Ovary (tissue), 10 donors: Measurements from ENCODE around the gene ATP23. TPM values are rescaled to one million over a fixed set of nuclear protein-coding genes. Genes with fewer than 3 reads are reported as not detected.

Source experiments
- DNase-seq, 5 donors: peaks; one replicate each; pipeline ENCODE4 v3.0.0-alpha.2; 2019 to 2020
- H3K27ac ChIP-seq, 2 donors: fragments of 200-600 bp; one replicate each; pipeline versions ENCODE4 v1.5.1 to v1.8.0; 2019 to 2022
- H3K27me3 ChIP-seq: fragments of 200-600 bp; one replicate; pipeline ENCODE4 v1.8.0; 2022
- H3K36me3 ChIP-seq: fragments of 200-600 bp; sonication (generic); one replicate; pipeline ENCODE4 v1.5.1; 2019
- H3K4me1 ChIP-seq: one replicate; pipeline ENCODE4 v1.8.1; 2013; ENCODE audit warnings: mild to moderate bottlenecking, moderate library complexity; ENCODE audit not compliant: insufficient read depth
- H3K4me3 ChIP-seq: fragments of 200-600 bp; sonication (generic); one replicate; pipeline ENCODE4 v1.5.1; 2017
- H3K9me3 ChIP-seq, 2 donors: fragments of 200-600 bp in 1 of 2; sonication (generic) in 1 of 2; one replicate each; pipeline versions ENCODE4 v1.5.1 to v1.8.1; 2013 to 2019; ENCODE audit warnings: mild to moderate bottlenecking in 1 of 2, moderate library complexity in 1 of 2
- CTCF ChIP-seq, 3 donors: fragments of 450-650 bp in 2 of 3; fragments of 200-600 bp in 1 of 3; IDR thresholded peaks; one replicate each; pipeline versions ENCODE4 v1.5.1 to v1.8.0; 2016 to 2022; ENCODE audit warnings: antibody characterized with exemption in 3 of 3, mild to moderate bottlenecking in 1 of 3
- EP300 ChIP-seq: sonication (generic); formaldehyde crosslinking; IDR thresholded peaks from one replicate; pipeline ENCODE4 v1.6.1; 2017; ENCODE audit warnings: antibody characterized with exemption
- POLR2A ChIP-seq: fragments of 450-650 bp; IDR thresholded peaks from one replicate; pipeline ENCODE4 v1.6.1; 2017; ENCODE audit warnings: antibody characterized with exemption, mild to moderate bottlenecking, moderate library complexity
- WGBS, 3 donors: extraction: QIAGEN DNeasy Blood & Tissue Kit in 1 of 3; methylation state at CpG; one replicate each; pipeline versions ENCODE4 v1.1.5 to v1.1.7; 2013 to 2017; 5-methylcytosine and 5-hydroxymethylcytosine counted together
- intact Hi-C, 4 donors: fragments of 100-400 bp; cut with DNase I; formaldehyde crosslinking; loops; one replicate each; pipeline versions ENCODE4 v1.11.0 to v1.15.1; 2022 to 2023
- long read RNA-seq, 3 donors: library from polyadenylated mRNA in 2 of 3; unstranded in 2 of 3; transcript quantifications; one replicate each; pipeline ENCODE4 v2.0.0 and lab custom pipeline, GENCODE V29; 2021 to 2026
- polyA plus RNA-seq, 2 donors: library from polyadenylated mRNA; stranded (reverse); fragments of 200-250 nt in 1 of 2; fragments of 350-450 nt in 1 of 2; fragmentation: Illumina TruSeq in 1 of 2; extraction: RNeasy Lipid Tissue Mini Kit (QIAGEN cat#74804) in 1 of 2; gene quantifications; one replicate each; pipeline ENCODE4 v1.2.3, GENCODE V29; 2013 to 2014
- total RNA-seq, 7 donors: library from RNA; depleted of rRNA in 2 of 7; stranded (reverse); fragments of >200 nt in 2 of 7; fragmentation: NEBNext Ultra II Directional in 3 of 7; extraction: Animal tissue kit (Norgen Biotek cat#: 25700) in 3 of 7; gene quantifications; one replicate each; pipeline versions ENCODE4 v1.1.0 to v1.2.4, GENCODE V29; 2016 to 2023
- donor health status: DM: no; HTN: no; CAD: no; lungs with moderate emphysema.
- donor health status: DM: no; HTN: no; CAD: no.
- donor health status: Bipolar disorder and iron deficiency.
- donor health status: DM: yes; HTN: yes; CAD: no.
- donor health status: DM: no; HTN: no; CAD: no.
- donor health status: DM: yes; HTN: yes; CAD: no.

ATP23 gene
- total RNA-seq (1 to 10 TPM; 2.7 to 5.5 (median 5.1) TPM), polyA plus RNA-seq (1 to 10 TPM; 3.6 to 4.0 TPM)
- long read RNA-seq, donor 1, transcript ATP23-201 (6 exons, 1,245 nt), result major isoform, 6 of 8 reads
- long read RNA-seq, donor 1, partial matches to known transcripts, result 0 of 8 reads
- long read RNA-seq, donor 1, other reads (novel, unspliced or antisense), result 2 of 8 reads
- long read RNA-seq, donor 2, transcript ATP23-201 (6 exons, 1,245 nt), result major isoform, 9 of 9 reads
- long read RNA-seq, donor 2, partial matches to known transcripts, result 0 of 9 reads
- long read RNA-seq, donor 2, other reads (novel, unspliced or antisense), result 0 of 9 reads
- long read RNA-seq, donor 3, partial matches to known transcripts, result 0 of 3 reads
- long read RNA-seq, donor 3, other reads (novel, unspliced or antisense), result 1 of 3 reads

GRCh38 chr12:57941165-57941894, at the start of gene ATP23:
Gene ATP23, plus strand, starts transcription at chr12:57941567. Its CDS starts 135 bp downstream, at chr12:57941702.
- Histone ChIP-seq H3K4me1 (peaks cover 2% of the 10 kb centered on the region), H3K36me3 (no peaks in the 10 kb centered on the region), H3K27me3 (no peaks in the 10 kb centered on the region), H3K9me3 (no peaks in the 10 kb centered on the region), H3K27ac (peak within 1 kb of the TSS; percentile 46 to 72), H3K4me3 (peak within 1 kb of the TSS; percentile 63)
- intact Hi-C loops, result no loop called here
- peak; percentile 91 to 94 (median 93) for DNase-seq
- TF ChIP-seq CTCF (IDR thresholded peaks at IDR 0.05) (no peak), POLR2A (peak; percentile 87)
- WGBS, 3 donors, result 0 to 1% (median 1%) methylated on average over 46 to 55 of the region's 55 CpGs

GRCh38 chr12:57892232-57892972, 49.0 kb upstream of the ATP23 start:
- Histone ChIP-seq H3K27me3 (no peaks in the 10 kb centered on the region), H3K9me3 (no peaks in the 10 kb centered on the region), H3K4me3 (no peak overlapping the region), H3K36me3 (no peaks in the 10 kb centered on the region), H3K4me1 (peaks cover 56% of the 10 kb centered on the region), H3K27ac (peak overlapping the region; percentile 69 to 100)
- TF ChIP-seq EP300, result no peak
- no peak for TF ChIP-seq CTCF (IDR thresholded peaks at IDR 0.05)
- TF ChIP-seq POLR2A, result no peak
- 57 to 60% (median 57%) methylated on average over 9 of the region's 9 CpGs for WGBS, 3 donors
- intact Hi-C loops, result loop anchor here in 1 of 4 donors (5.0 kb wide), 1 partner anchor 45 kb away; the partner anchor contains the start of gene CTDSP2
- DNase-seq, result peak in 1 of 5 donors; percentile 27

GRCh38 chr12:57893431-57894353, 47.7 kb upstream of the ATP23 start:
- Histone ChIP-seq H3K4me3 (peak overlapping the region; percentile 17), H3K27ac (peak overlapping the region; percentile 76 to 100), H3K36me3 (no peaks in the 10 kb centered on the region), H3K4me1 (peaks cover 58% of the 10 kb centered on the region), H3K27me3 (no peaks in the 10 kb centered on the region), H3K9me3 (no peaks in the 10 kb centered on the region)
- DNase-seq, result peak; percentile 96 to 98 (median 97)
- intact Hi-C loops, result loop anchor here in 2 of 4 donors (2.0 to 5.0 kb wide), 2 partner anchors 46 to 49 kb away; partner anchors contain the start of gene CTDSP2 (in 1 of the 2)
- TF ChIP-seq EP300 (peak; percentile 22), CTCF (IDR thresholded peaks at IDR 0.05) (peak; percentile 8 to 24 (median 8)), POLR2A (peak; percentile 27)
- 3 to 7% (median 4%) methylated on average over 13 of the region's 13 CpGs for WGBS, 3 donors
